ENCODE results near the gene CDX1.

Gene CDX1

DNA sequence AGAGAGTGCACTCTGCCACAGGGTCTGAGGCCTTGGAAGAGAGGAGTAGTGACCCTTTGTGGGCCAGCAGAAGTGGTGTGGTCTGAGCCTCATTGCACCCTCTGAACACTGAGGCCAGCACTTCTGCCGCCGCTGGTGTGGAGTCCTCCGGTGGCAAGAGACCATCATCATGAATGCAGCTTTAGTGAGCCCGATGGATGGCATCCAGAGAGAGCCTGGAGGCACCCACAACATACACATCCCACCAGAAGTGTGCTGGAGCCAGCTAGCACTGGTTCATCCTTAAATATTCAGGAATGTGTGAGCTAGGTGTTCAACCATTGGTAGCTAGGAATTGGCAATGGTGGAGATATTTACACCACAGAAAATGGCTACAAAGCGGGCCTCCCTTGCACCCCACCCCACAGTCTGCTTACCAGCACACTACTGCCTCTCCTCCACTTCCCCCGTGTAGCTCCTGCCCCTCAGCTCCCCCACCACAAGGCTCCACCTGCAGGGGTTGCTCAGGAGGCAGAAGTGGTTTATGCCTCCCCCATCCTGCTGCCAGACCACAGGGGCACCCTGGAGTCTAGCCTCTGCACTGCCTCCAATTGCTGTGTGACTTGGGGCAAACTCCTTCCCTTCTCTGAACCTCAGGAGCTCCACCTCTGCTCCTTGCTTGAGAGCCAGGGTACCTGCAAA lies 39.7 kb downstream of the CDX1 start:
- Mint-ChIP-seq H3K27me3 (ENCODE audit: low read depth) (peaks cover 9% of the 10 kb centered on the region), H3K9me3 (no peaks in the 10 kb centered on the region), H3K4me1 (peaks cover 14% of the 10 kb centered on the region), H3K27ac (no peak overlapping the region), H3K36me3 (ENCODE audit: low read depth) (no peaks in the 10 kb centered on the region), H3K4me3 (no peak overlapping the region)
- TF ChIP-seq, protein P1, sequence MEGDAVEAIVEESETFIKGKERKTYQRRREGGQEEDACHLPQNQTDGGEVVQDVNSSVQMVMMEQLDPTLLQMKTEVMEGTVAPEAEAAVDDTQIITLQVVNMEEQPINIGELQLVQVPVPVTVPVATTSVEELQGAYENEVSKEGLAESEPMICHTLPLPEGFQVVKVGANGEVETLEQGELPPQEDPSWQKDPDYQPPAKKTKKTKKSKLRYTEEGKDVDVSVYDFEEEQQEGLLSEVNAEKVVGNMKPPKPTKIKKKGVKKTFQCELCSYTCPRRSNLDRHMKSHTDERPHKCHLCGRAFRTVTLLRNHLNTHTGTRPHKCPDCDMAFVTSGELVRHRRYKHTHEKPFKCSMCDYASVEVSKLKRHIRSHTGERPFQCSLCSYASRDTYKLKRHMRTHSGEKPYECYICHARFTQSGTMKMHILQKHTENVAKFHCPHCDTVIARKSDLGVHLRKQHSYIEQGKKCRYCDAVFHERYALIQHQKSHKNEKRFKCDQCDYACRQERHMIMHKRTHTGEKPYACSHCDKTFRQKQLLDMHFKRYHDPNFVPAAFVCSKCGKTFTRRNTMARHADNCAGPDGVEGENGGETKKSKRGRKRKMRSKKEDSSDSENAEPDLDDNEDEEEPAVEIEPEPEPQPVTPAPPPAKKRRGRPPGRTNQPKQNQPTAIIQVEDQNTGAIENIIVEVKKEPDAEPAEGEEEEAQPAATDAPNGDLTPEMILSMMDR (IDR thresholded peaks at IDR 0.05; ENCODE audit: unreplicated experiment in 3 of 3) = no peak

DNA sequence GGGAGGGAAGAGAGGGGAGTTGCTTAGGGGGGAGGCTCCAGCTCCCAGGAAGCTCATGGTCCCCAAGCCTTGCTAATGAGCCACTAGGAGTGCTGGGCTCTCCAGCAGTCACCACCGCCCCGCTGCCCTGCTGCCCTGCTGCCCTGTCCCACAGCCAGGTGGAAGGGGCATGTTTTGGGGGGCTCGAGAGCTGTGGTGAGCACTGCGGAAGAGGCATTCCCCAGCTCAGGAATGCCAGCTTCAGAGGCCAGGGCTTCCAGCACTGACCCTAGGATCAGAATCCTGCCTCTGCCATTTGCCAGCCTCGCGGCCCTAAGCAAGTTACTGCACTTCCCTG lies 40.2 kb downstream of the CDX1 start:
- H3K4me1 Mint-ChIP-seq = peaks cover 16% of the 10 kb centered on the region
- no peaks in the 10 kb centered on the region for H3K36me3 Mint-ChIP-seq (ENCODE audit: low read depth)
- H3K27ac Mint-ChIP-seq = no peak overlapping the region
- no peaks in the 10 kb centered on the region for H3K9me3 Mint-ChIP-seq
- peaks cover 9% of the 10 kb centered on the region for H3K27me3 Mint-ChIP-seq (ENCODE audit: low read depth)
- H3K4me3 Mint-ChIP-seq = no peak overlapping the region
- TF ChIP-seq, protein P1 (IDR thresholded peaks at IDR 0.05; ENCODE audit: unreplicated experiment in 3 of 3) = no peak

DNA sequence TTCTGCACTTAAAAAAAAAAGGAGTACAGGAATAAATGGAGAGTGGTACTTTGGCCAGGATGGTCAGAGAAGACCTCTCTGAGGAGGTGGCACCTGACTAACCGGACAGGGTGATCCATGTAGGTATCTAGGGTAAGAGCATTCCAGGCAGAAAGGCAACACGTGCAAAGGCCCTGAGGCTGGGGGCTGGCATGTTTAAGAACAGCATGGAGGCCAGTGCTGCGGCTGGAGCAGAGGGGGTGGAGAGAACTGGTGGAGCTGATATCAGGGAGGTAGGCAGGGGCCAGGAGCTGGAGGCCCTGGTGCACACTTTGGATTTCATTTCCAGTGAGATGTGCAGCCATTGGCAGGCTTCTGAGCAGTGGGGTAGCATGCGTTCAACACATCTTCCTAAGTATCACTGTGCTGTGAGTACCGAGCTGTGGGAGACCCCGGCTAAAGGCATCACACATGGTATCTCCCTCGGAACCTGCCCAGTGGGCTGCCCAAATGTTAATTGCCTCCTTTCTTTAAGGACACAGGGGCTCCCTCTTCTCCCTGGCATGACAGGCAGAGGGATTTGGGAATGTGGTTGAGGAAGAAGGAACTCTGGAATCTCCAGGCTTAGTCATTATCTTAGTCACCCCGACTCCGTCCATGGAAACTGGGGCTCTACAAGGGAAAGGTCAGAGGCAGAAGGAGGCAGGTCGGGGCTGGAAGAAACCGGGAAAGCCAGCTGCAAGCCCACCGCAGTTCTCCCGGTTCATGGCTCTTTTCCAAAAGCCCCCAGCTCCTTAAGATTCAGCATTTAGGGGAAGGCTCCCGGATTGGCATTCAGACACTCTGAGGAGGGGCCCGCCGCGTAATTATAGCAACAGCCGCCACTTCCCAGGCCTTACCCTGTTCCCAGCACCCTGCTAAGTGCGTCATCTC lies 41.9 kb downstream of the CDX1 start:
- TF ChIP-seq, protein P1 (IDR thresholded peaks at IDR 0.05; ENCODE audit: unreplicated experiment in 3 of 3) = no peak
- Mint-ChIP-seq H3K36me3 (ENCODE audit: low read depth) (no peaks in the 10 kb centered on the region), H3K27ac (peak overlapping the region in 2 of 3 experiments; percentile 10 to 82), H3K4me1 (peaks cover 25% of the 10 kb centered on the region), H3K9me3 (no peaks in the 10 kb centered on the region), H3K27me3 (ENCODE audit: low read depth) (peaks cover 4% of the 10 kb centered on the region), H3K4me3 (no peak overlapping the region)

DNA sequence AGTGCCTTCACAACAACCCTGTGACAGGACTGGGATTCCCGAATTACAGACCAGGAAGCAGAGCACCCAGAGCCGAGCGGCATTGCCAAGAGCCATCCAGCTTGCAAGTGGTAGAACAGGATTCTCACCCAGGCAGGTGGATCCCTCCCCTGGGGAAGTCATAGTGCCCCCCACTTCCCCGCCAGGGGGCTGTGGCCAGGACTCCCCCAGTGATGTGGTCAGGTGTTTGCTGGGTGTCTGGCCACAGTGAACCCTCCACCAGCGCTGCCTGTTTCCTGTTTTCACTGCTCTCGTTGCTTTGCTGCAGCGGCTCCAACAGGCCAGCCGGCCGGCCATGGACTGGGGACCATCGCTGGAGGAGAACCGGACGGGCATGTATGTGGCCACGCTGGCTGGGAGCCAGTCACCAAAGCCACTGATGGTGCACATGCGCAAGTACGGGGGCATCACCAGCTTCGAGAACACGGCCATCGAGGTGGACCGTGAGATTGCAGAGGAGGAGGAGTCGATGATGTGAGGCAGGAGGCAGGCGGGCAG lies 42.6 kb downstream of the CDX1 start:
- Mint-ChIP-seq H3K27ac (peak overlapping the region in 1 of 3 experiments; percentile 10), H3K4me3 (no peak overlapping the region), H3K36me3 (ENCODE audit: low read depth) (no peaks in the 10 kb centered on the region)

DNA sequence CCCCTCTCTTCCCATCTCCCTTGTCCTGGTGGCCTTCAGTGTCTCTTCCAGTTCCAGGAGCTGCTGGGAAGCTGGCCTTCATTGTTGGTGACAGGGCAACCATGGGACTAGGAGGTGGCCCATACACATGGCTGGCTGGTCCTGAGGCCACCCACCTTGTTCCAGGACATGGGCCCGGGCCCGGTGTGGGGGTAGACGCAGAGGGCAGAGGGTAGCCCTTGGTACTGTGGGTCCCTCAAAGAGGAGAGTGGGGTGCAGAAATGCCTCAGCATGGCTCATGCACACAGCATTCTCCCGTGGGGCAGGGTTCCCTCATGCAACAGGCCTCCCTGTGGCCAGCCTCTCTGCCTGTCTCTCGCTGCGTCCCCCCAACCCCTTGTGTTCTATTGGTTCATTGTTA lies 44.1 kb downstream of the CDX1 start:
- Mint-ChIP-seq H3K4me1 (peaks cover 32% of the 10 kb centered on the region), H3K27me3 (ENCODE audit: low read depth) (peaks cover 4% of the 10 kb centered on the region), H3K27ac (peak overlapping the region; percentile 32 to 81 (median 74)), H3K36me3 (ENCODE audit: low read depth) (no peaks in the 10 kb centered on the region), H3K4me3 (no peak overlapping the region), H3K9me3 (no peaks in the 10 kb centered on the region)
- TF ChIP-seq, protein P1 (IDR thresholded peaks at IDR 0.05; ENCODE audit: unreplicated experiment in 3 of 3) = no peak

More for the DNA sequence above, 42.6 kb downstream of the CDX1 start:
- H3K27me3 Mint-ChIP-seq (ENCODE audit: low read depth) = peaks cover 4% of the 10 kb centered on the region
- H3K9me3 Mint-ChIP-seq = no peaks in the 10 kb centered on the region
- TF ChIP-seq, protein P1 (IDR thresholded peaks at IDR 0.05; ENCODE audit: unreplicated experiment in 3 of 3) = no peak
- H3K4me1 Mint-ChIP-seq = peaks cover 30% of the 10 kb centered on the region
